HK-2 (cell line): ENCODE data around the gene NR1I3.
A peak's percentile ranks its signal among the peaks of the same experiment; 100 is the strongest.
"Not testable (repeated sequence)": the region's sequence is repeated elsewhere in the genome, so short reads cannot be mapped to it uniquely, and the experiment has no call there.

Experiments used
- DNase-seq: peaks from one replicate; pipeline ENCODE4 v3.0.0-alpha.2; 2018; ENCODE audit not compliant: unreplicated experiment

The NR1I3 gene

GRCh38 chr1:161250100-161250499 lies 12.1 kb upstream of the NR1I3 start:
- DNase-seq, result not testable (repeated sequence)

GRCh38 chr1:161244888-161245287 lies 6.9 kb upstream of the NR1I3 start:
- no peak for DNase-seq

- DNase-seq, result no peak
Observed at GRCh38 chr1:161242313-161242712, 4.3 kb upstream of the NR1I3 start.

GRCh38 chr1:161241682-161242081 lies 3.7 kb upstream of the NR1I3 start:
- DNase-seq, result no peak

- no peak for DNase-seq
Observed at GRCh38 chr1:161235957-161236775, 1.8 kb downstream of the NR1I3 start.

GRCh38 chr1:161233102-161233501 lies 4.9 kb downstream of the NR1I3 start:
- no peak for DNase-seq

GRCh38 chr1:161230762-161231161 lies 7.2 kb downstream of the NR1I3 start:
- DNase-seq, result no peak

- no peak for DNase-seq
Observed at GRCh38 chr1:161229896-161230295, 8.1 kb downstream of the NR1I3 start.

- DNase-seq, result no peak
Observed at GRCh38 chr1:161228032-161228431, 10.0 kb downstream of the NR1I3 start.

- peak; percentile 73 for DNase-seq
Observed at GRCh38 chr1:161227196-161227871, 10.7 kb downstream of the NR1I3 start.

- no peak for DNase-seq
Observed at GRCh38 chr1:161226759-161227158, 11.2 kb downstream of the NR1I3 start.

- peak; percentile 18 for DNase-seq
Observed at GRCh38 chr1:161226320-161226711, 11.7 kb downstream of the NR1I3 start.

- peak; percentile 89 for DNase-seq
Observed at GRCh38 chr1:161225534-161226319, 12.3 kb downstream of the NR1I3 start, which contains the start of gene TOMM40L. TOMM40L (plus strand) TSS chr1:161226060; CDS start chr1:161226490, 430 bp downstream.

- DNase-seq, result no peak
Observed at GRCh38 chr1:161225178-161225533, 12.8 kb downstream of the NR1I3 start.

- DNase-seq, result not testable (repeated sequence)
Observed at GRCh38 chr1:161224695-161225087, 13.3 kb downstream of the NR1I3 start.

- no peak for DNase-seq
Observed at GRCh38 chr1:161223805-161224694, 14.0 kb downstream of the NR1I3 start.

- DNase-seq, result no peak
Observed at GRCh38 chr1:161222175-161223019, 15.6 kb downstream of the NR1I3 start.

GRCh38 chr1:161220002-161220401 lies 18.0 kb downstream of the NR1I3 start:
- no peak for DNase-seq

- no peak for DNase-seq
Observed at GRCh38 chr1:161219078-161219892, 18.7 kb downstream of the NR1I3 start.
